D721Med (cell line): ENCODE data around the gene NECTIN2.

ENCODE experiments used
- DNase-seq: peaks from one replicate; pipeline ENCODE4 v3.0.0; 2011; ENCODE audit warnings: low spot score; ENCODE audit not compliant: insufficient read length
- FAIRE-seq: peaks from 2 replicates; lab custom pipeline; 2011; peaks lifted over from hg19 to GRCh38; lab: Jason Lieb, UNC
- CTCF ChIP-seq: IDR thresholded peaks from 2 replicates; pipeline ENCODE4 v1.5.1; 2012; ENCODE audit warnings: mild to moderate bottlenecking, control low read depth; ENCODE audit not compliant: insufficient read depth; ENCODE audit errors: missing control alignments

Gene NECTIN2

GRCh38 chr19:44847144-44848035 is 1.3 kb downstream of the NECTIN2 start:
- no peak for TF ChIP-seq CTCF
- DNase-seq = no peak
- no peak for FAIRE-seq

- TF ChIP-seq CTCF = no peak
- no peak for DNase-seq
- FAIRE-seq = no peak
Measured at GRCh38 chr19:44848036-44848811, 2.1 kb downstream of the NECTIN2 start.

DNA sequence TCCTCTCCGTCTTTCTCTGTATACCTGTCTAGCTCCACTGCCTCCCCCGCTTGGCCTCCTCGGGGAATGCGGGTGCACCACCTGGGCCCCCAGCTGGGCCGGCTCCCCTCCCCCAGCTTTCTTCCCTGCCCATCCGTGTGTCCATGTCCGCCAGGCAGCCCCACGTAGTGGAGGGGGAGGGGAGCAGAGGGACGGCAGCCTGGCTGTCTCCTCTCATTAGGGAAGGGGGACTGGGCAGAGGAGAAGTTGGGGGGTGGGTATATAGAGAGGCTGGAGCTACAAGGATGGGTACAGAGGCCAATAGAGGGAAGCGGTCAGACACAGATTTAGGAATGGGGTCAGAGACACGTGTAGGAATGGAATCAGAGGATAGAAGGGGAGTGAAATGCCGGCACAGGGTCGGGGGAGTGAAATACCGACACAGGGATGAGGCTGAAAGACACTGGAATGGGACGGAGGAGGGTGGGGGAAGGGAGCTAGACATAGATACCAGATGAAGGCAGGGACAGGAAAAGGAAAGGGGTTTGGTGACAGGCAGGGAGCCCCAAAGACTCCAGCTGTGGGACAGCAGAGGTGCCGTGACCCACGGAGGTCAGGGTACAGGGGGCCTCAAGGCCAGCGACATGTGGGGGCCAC is 2.8 kb downstream of the NECTIN2 start:
- FAIRE-seq (no peak), DNase-seq (no peak)
- TF ChIP-seq CTCF = no peak

- DNase-seq = no peak
- no peak for FAIRE-seq
- TF ChIP-seq CTCF = no peak
Measured at GRCh38 chr19:44850641-44851109, 4.6 kb downstream of the NECTIN2 start.

GRCh38 chr19:44851427-44851826 is 5.3 kb downstream of the NECTIN2 start:
- FAIRE-seq = no peak
- no peak for DNase-seq
- TF ChIP-seq CTCF = no peak

- DNase-seq (no peak), FAIRE-seq (no peak)
- no peak for TF ChIP-seq CTCF
Measured at GRCh38 chr19:44855606-44856005, 9.5 kb downstream of the NECTIN2 start.
